ENCODE measurements around the gene CALML5.

The CALML5 gene

GRCh38 chr10:5498791-5499492 is 428 bp downstream of the CALML5 start:
- no peak for DNase-seq

- DNase-seq: no peak
These were observed 1.2 kb downstream of the CALML5 start for GRCh38 chr10:5497948-5498730.

- DNase-seq: no peak
These were observed 2.1 kb downstream of the CALML5 start for GRCh38 chr10:5497289-5497688.

- DNase-seq: no peak
These were observed 2.8 kb downstream of the CALML5 start for GRCh38 chr10:5496261-5497250.

- DNase-seq: no peak
These were observed 4.8 kb downstream of the CALML5 start for GRCh38 chr10:5494611-5495010.

GRCh38 chr10:5493691-5494090 is 5.7 kb downstream of the CALML5 start:
- DNase-seq: no peak

GRCh38 chr10:5492929-5493576 is 6.3 kb downstream of the CALML5 start:
- no peak for DNase-seq

DNA sequence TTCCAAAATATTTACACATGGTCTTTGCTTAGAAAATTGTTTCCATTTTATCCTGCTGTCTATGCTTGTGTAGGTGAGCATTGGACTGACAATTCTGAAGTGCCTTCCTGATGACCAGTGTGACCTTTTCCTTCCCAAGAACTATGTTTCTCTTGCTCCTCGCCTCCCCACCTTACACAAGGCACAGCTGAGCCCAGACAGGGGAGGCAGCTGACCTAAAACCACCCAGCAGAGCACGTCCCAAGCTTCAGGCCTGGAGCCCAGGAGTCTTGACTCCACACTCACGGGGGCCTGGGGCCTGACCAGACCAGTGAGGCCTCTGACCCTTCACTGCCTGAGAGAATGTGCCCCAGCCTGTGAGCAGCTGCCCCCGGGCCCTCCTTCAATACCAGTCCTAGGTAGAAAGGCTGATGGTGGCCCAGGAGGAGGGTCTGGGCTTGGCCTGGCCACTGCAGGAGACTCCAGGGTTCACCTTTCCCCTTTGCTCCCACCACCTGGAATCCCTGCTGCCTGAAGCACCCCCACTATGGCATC is 7.0 kb downstream of the CALML5 start:
- DNase-seq: no peak

GRCh38 chr10:5491477-5491876 is 7.9 kb downstream of the CALML5 start:
- DNase-seq: no peak

GRCh38 chr10:5490698-5491464 is 8.5 kb downstream of the CALML5 start:
- no peak for DNase-seq

DNA sequence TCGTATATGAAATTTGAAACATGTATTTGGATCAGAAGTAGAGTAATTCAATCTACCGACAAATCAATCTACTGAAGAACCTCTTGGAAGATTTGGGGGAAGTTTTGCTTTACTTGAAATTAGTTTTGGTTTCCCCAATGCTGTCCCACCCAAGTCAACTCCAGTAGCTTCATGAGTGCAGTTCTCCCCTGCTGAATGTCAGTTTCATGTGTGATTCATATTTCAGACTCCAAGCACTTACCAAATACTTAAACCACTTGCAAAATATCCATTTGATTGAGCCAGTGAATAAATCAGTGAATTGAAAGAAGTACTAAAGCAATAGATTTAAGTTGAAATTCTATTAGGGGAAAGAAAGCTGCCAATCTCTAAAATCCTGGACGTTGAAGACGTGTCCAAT is 9.3 kb downstream of the CALML5 start:
- no peak for DNase-seq

DNA sequence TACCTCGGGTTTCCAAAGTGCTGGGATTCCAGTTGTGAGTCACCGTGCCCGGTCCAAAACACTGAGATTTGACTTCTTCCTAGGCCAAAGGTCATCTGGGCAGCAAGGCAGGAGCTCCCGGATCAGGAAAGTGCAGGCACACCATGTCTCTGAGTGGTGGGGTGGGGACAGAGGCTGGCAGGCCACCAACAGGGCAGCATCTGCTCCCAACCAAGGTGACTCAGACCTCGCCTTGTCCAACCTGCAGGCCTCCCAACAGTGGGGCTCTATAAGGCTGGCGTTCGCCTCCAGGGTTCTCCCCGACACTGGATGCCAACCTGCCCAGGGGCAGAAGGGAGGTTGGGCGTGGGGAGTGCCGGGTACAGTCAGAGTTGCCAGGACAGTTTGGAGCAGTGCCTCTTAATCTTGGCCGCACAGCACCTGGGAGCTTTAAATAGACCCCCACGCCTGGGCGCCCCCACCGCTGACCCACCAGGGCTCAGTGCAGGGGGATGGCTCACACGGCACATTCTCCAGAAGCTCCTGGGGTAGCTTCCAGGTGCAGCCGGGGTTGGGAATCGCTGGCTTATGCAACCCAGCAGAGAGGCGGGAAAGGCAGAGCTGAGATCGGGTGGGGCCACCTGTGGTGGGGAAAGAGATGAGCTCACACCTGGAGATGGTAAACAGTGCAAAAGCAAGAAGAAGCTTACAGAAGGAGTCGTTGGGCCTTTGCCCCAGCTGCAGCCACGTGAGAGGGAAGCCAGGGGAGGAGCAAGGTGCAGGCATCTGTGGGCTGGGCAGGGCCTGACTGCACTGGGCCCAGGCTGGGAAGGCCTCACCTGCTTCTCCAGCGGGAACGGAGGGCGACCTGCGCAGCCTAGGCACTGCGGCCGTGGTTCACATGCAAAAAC is 10.9 kb downstream of the CALML5 start:
- DNase-seq: no peak

DNA sequence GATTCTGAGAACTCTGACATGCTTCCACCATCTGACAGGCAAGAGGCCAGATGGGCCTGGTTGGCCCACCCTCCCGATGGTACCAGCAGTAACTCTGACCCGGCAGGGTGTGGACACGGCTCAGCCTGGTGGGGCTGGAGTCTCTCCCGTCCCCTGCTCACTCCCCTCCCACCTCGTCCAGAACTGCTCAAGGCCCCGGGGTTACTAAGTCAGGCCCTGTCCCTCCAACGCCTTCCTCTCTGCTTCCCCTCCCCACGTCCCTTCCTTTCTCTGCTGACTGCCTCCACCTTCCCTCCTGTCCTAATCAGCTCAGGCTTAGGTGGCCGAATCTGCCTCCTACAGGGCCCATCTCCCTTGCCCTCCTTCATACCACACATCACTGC is 12.5 kb downstream of the CALML5 start:
- DNase-seq: no peak

GRCh38 chr10:5485948-5486852 is 13.2 kb downstream of the CALML5 start:
- DNase-seq: no peak

DNA sequence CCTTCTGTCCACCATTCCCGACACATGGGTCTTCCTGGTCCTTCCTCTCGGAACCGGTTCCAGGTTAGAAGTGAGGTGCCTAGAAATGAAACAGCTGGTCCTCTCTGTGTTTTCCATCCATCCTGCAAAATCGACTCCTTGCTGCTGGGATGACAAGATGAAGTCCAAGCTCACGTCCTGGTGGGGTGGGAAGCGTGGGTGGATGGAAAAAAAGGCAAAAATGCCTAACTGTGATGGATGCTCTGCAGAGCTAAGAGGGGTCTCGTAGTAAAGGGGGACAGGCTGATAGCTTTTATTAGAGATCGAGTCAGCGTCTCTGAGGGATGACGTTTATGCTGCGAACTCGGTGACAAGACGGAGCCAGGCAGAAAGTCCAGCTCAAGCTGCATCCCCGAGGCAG is 14.1 kb downstream of the CALML5 start:
- no peak for DNase-seq

DNA sequence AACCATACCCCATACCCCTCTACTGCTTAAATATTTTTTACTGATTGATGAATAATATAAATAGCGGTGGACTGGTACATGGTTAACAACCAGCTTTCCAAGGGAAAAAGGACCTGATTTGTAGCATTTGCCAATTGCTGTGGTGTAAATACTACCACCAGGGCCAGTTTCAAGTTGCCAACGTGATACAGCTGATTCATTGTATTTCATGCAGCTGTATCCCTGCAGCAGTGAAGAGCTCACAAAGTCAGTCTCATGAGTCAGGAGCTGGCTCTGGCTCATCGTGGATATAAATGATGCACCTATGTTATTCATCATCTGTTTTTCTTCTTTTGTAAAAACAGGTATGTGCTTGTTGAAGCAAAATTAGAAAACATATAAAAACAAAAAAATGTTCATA is 15.2 kb downstream of the CALML5 start:
- no peak for DNase-seq

DNA sequence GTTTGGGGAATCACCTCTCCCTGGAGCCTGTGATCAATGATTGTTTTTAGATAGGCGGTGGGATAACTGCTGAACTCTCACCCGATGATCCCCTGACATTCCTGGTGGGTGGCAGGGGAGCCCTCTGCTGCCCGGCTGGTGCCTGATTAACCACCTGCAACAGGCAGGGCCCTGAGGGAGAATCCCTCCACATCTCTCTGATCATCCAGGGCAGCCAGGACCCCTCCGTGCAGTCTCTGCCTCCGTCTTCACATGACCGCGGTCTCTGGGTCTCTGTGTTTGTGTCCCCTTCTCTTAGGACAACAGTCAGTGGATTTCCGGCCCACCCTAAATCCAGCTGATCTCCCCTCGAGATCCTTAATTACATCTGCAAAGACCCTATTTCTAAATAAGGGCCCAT is 17.4 kb downstream of the CALML5 start:
- no peak for DNase-seq

DNA sequence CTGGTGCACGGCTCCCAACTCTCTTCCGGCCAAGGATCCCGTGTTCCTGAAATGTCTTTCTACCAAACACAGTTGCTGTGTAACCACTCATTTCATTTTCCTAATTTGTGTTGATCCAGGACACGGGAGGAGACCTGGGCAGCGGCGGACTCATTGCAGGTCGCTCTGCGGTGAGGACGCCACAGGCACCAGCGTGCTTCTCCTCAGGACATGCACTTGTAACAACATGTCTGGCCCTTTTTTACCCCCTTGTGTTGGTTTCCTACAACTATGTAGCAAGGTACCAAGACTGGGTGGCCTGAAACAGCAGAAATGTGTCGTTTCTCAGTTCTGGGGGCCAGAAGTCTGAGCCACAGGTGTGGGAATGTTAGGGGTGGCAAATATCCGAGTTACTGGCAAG is 18.2 kb downstream of the CALML5 start:
- no peak for DNase-seq

DNA sequence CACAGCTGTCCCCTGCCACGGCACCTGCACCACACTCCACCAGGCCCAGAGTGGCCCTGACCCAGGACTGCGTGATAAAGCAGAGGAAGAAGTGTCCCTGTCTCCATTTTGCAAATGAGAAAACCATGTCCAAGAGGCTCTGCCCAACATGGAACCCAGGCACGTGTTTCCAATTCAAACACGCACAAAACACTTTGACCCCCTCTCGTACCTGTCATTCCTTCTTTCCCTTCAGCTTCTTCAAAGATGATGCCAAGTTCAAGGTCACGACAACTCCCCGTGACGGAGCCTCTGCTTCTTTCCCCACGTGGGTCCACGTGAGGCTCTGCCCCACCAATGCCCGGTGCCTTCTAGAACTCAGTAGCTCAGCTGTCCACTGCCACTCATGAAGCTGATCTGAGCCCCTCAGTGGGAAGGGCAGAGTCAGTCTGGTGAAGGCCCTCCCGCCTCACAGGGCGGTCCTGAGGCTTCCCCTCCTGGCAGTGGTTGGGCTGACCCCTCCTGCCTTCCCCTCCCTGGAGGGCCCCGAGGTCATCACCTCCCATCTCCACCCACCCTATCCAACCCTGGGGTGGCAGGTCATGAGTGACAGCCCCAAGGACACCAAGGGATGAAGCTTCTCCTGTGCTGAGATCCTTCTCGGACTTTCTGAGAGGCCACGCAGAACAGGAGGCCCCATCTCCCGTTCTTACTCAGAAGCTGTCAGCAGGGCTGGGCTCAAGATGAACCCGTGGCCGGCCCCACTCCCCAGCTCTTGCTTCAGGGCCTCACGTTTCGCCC is 19.0 kb downstream of the CALML5 start:
- no peak for DNase-seq
